T-helper 2 cell treated with Interferon-gamma antibody and Interleukin-4, amounts not matched to agents 100 ng/mL and 5 ng/mL, for 36 hours (primary cell): ENCODE measurements around the gene DHTKD1. TPM values are rescaled to one million over a fixed set of nuclear protein-coding genes. Genes with fewer than 3 reads are reported as not detected.
"Not testable (repeated sequence)": the region's sequence is repeated elsewhere in the genome, so short reads cannot be mapped to it uniquely, and the experiment has no call there.

Experiments
- intact Hi-C: fragments of 100-400 bp; cut with micrococcal nuclease; formaldehyde crosslinking; loops from one replicate; pipeline ENCODE4 v1.15.1; 2023
- total RNA-seq: library from RNA; stranded (reverse); gene quantifications from 2 replicates; pipeline ENCODE4 v1.2.3, GENCODE V29; 2022

DHTKD1 gene
- total RNA-seq, 1 donor from 2014 or later, result 19.7 TPM

- intact Hi-C loops, result no loop called here
Observed at GRCh38 chr10:12135631-12136030, 66.9 kb downstream of the DHTKD1 start.

DNA sequence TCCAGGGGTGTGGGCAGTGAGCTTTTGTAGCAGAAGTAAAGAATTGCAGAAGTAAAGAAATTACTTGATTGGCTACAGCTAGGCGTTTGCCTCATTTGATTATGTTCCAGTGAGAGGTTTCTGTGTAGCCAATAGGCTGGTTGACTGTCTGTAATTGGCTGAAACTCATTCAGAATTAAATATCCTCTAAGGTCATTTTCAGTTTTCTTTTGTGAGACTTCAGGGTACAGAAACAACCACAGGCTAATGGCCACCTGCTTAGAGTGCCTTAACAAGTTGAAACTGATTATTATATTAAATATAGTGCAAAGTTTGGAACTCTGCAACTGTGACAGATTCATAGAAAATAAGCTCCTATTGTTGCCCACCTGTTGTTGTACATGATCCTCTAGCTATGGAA is 71.3 kb downstream of the DHTKD1 start:
- intact Hi-C loops, result no loop called here

GRCh38 chr10:12144538-12144937 is 75.8 kb downstream of the DHTKD1 start:
- intact Hi-C loops, result no loop called here

DNA sequence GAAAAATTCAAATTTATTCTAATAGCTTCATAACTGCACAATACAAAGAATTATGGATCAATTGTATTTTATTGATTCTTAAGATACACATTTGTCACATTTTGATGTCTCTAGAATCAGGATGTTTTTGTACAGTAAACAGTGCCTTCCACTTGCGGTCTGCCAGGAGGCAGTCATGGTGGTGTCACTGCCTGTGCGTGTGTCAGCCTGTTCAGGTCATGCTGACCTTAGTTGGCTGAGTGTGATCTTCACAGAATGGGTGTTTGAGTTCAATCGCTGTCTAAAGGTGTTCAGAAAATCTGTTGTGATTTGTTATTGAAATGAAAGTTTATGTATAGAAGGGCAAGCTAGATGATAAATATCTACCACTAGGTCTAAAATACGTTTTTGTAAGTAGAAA is 81.4 kb downstream of the DHTKD1 start:
- intact Hi-C loops, result no loop called here

DNA sequence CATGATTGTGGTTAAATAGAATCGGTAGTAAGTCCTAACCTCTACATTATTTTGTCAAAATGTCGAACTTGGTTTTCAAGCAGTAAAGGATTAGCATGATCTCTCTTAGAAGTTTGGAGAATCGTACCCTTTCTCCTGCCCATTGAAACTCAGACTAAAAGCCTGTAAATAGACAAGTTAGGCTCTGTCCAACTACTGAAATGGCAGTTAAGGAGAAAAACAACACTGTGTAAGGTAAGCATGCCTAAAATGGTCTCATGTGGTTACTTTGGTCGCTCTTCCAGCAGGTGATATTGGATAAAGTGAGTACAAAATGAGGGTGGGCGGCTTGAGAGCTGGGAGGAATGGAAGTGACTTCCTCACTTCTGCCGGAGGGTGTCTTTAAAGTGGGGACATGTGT is 85.8 kb downstream of the DHTKD1 start:
- intact Hi-C loops, result no loop called here

GRCh38 chr10:12156367-12157123 is 87.8 kb downstream of the DHTKD1 start:
- intact Hi-C loops, result no loop called here

DNA sequence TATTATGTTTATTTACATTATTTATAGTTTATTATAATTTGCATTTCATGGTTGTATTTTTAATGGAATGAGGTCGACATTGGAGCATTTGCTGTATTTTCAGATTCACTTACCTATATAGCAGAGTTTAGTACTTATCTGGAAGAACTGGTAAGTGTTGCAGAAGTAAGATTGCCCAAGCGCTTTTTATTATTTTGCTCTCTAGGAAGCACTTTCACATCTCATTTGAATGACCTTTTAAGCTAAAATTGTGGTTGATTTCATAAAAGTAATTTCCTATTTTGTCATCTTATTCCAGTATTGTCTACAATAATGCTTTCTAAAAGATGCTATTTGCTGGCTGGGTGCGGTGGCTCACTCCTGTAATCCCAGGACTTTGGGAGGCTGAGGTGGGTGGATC is 89.4 kb downstream of the DHTKD1 start:
- intact Hi-C loops, result no loop called here

DNA sequence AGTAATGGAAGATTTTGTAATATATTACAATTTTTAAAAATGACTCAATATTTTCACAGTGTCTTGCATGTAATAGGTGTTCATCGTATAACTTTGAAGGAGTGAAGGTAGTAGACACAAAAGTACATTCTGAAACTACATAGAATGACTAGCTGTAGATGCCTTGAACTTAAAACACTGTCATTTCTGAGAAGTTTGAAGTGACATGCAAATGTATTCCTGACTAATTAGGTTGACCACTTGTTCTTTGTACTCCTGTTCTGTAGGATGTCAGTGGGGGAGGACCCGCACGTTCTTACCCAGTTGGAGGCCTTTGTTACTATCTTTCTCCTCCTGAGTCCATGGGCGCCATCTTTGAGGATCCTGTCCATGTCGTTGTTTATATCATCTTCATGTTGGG is 91.9 kb downstream of the DHTKD1 start:
- intact Hi-C loops, result no loop called here

DNA sequence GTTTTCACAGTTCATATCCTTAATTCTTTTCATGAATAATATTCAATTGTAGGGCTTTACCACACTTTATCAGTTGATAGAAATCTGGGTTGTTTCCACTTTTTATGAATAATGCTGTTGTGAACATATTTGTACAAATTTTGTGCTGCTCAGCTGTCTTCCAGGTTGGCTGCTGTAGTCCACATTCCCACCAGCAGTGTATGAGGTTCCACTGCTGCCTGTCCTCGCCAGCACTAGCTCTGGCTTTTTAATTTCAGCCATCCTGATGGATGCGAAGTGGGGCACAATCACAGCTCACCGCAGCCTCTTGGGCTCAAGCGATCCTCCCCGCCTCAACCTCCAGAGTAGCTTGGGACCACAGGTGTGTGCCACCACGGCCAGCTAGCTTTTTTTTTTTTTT is 94.2 kb downstream of the DHTKD1 start:
- intact Hi-C loops, result no loop called here

DNA sequence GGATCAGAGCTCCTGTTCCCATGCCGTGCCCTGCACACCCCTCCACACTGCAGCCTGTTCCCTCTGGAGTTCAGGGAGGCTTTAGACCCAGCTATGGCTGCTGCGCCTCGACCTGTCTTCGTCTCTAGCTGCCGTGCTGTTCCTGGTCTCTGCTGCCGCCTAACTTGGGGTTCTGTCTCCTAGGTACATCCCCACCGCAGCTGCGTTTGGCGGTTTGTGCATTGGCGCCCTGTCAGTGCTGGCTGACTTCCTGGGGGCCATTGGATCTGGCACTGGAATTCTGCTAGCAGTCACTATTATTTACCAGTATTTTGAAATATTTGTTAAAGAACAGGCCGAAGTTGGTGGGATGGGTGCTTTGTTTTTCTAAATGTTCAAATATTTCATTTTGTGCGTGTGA is 95.3 kb downstream of the DHTKD1 start:
- intact Hi-C loops, result no loop called here

- intact Hi-C loops, result no loop called here
Observed at GRCh38 chr10:12165036-12165435, 96.3 kb downstream of the DHTKD1 start.

DNA sequence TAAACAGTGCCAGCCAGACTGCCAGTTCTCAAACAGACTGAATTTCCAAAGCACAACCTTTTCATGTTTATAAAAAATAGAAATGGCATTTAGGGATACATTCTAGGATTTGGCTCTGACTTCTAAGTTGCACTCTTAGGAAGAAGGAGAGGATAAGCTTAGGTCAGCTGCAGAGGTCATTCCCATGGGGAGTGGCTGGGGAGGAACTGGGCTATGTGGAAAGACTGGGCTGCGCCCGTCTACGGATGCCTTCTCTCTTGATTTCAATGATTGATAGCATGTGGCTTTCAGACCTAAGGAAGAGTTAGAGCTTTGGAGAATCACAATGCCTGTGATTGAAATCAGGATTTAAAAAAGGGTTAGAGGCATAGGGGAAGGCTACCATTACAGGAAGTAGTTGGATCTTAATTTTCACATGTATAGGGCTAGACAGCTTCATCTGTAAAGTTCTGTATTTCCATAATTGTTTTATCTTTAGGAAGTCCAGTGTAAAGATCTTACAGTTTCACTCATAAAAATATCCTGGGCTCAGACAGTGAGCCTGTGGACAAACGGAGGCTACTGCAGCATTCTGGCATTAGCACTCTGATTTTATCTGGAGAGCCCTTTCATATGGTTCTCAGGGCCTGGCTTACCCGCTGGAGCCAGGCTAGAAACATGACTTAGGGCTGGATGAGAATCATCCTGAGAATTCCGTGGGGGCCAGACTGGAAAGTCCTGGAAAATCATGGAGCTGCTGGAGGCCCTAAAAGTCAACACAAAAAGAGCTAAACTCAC is 97.4 kb downstream of the DHTKD1 start:
- intact Hi-C loops, result no loop called here

- intact Hi-C loops, result not testable (repeated sequence)
Observed at GRCh38 chr10:12171512-12171911, 102.8 kb downstream of the DHTKD1 start.

Other genes starting within 250 kb of the DHTKD1 start
- 0.23 and 0.32 TPM in 2 replicates for gene PROSER2, start 245.6 kb upstream of the DHTKD1 start, total RNA-seq
- gene UPF2, start 26.1 kb upstream of the DHTKD1 start, total RNA-seq, result 37.1 and 37.7 TPM in 2 replicates
- 10.6 and 12.5 TPM in 2 replicates for gene SEC61A2, start 60.7 kb downstream of the DHTKD1 start, total RNA-seq
- 91.5 and 97.9 TPM in 2 replicates for gene NUDT5, start 126.9 kb downstream of the DHTKD1 start, total RNA-seq
- 102 and 104 TPM in 2 replicates for gene CDC123, start 127.2 kb downstream of the DHTKD1 start, total RNA-seq